Cardiac muscle cell (in vitro differentiated cells and primary cell): ENCODE measurements around the gene LAG3. TPM values are rescaled to one million over a fixed set of nuclear protein-coding genes. Genes with fewer than 3 reads are reported as not detected.

Experiments
- DNase-seq, 2 donors: peaks; one replicate each; pipeline versions ENCODE4 v3.0.0 to v3.0.0-alpha.2; 2010 to 2017; ENCODE audit warnings: low read depth in 1 of 2, low spot score in 1 of 2
- H3K27ac ChIP-seq: fragments of 200-600 bp; sonication (generic); 2 replicates; pipeline ENCODE4 v1.5.1; 2016
- H3K27me3 ChIP-seq: fragments of 200-600 bp; sonication (generic); 2 replicates; pipeline ENCODE4 v1.6.0; 2016; ENCODE audit warnings: control low read depth
- H3K36me3 ChIP-seq: fragments of 200-600 bp; sonication (generic); 2 replicates; pipeline ENCODE4 v1.5.1; 2016; ENCODE audit warnings: control low read depth
- H3K4me1 ChIP-seq: fragments of 200-600 bp; sonication (generic); 2 replicates; pipeline ENCODE4 v1.8.1; 2017; ENCODE audit warnings: low read depth, mild to moderate bottlenecking, mixed run types
- H3K4me3 ChIP-seq: fragments of 200-600 bp; sonication (generic); 2 replicates; pipeline ENCODE4 v1.5.1; 2016; ENCODE audit warnings: mild to moderate bottlenecking
- H3K9me3 ChIP-seq: fragments of 200-600 bp; sonication (generic); 2 replicates; pipeline ENCODE4 v1.5.1; 2017; ENCODE audit warnings: low read depth, mild to moderate bottlenecking, control low read depth
- polyA plus RNA-seq: library from polyadenylated mRNA; unstranded; fragments of >200 nt; fragmentation: Nextera tagmentation; extraction: Ambion mirVana; gene quantifications from 2 replicates; pipeline ENCODE4 v1.2.1, GENCODE V29; 2016
- total RNA-seq: library from RNA; depleted of rRNA; stranded (reverse); fragments of >200 nt; gene quantifications from 2 replicates; pipeline ENCODE4 v1.2.3, GENCODE V29; 2016
- TF ChIP-seq, protein P1 (sequence below): IDR thresholded peaks from 2 replicates; pipeline ENCODE4 v1.5.1; 2012; ENCODE audit warnings: low read depth, mild to moderate bottlenecking, low read length

The LAG3 gene
- total and polyA plus RNA-seq, 2 experiments from 2014 or later = 0.15 TPM; not detected in 1

DNA sequence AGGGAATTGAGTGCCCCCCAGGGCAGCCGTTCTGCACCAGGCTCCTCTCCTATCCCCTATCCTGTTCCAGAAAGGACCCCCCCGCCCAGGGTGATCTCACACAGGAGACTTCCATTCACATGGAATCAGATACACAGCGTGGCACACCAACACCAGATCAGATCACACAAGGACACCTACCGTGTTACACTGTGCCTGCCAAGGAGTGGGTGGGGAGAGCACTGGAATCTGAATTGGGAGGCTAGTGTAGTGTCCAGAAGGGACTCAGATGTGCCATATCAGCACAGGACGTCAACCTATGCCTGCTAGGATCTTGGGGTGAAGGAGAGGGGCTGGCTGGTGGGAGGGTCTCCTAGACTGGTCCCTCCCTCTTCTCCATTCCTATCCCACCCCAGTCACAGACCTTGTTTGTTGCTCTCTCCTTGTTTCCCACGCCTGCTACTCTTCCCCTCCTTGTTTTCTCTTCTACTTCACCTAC lies 3.8 kb upstream of the LAG3 start:
- Histone ChIP-seq H3K9me3 (no peaks in the 10 kb centered on the region), H3K36me3 (no peaks in the 10 kb centered on the region), H3K27ac (peak overlapping the region; percentile 95), H3K4me3 (peak overlapping the region; percentile 93), H3K4me1 (peaks cover 25% of the 10 kb centered on the region), H3K27me3 (peaks cover 17% of the 10 kb centered on the region)
- TF ChIP-seq, protein P1, sequence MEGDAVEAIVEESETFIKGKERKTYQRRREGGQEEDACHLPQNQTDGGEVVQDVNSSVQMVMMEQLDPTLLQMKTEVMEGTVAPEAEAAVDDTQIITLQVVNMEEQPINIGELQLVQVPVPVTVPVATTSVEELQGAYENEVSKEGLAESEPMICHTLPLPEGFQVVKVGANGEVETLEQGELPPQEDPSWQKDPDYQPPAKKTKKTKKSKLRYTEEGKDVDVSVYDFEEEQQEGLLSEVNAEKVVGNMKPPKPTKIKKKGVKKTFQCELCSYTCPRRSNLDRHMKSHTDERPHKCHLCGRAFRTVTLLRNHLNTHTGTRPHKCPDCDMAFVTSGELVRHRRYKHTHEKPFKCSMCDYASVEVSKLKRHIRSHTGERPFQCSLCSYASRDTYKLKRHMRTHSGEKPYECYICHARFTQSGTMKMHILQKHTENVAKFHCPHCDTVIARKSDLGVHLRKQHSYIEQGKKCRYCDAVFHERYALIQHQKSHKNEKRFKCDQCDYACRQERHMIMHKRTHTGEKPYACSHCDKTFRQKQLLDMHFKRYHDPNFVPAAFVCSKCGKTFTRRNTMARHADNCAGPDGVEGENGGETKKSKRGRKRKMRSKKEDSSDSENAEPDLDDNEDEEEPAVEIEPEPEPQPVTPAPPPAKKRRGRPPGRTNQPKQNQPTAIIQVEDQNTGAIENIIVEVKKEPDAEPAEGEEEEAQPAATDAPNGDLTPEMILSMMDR = no peak
- no peak for DNase-seq

DNA sequence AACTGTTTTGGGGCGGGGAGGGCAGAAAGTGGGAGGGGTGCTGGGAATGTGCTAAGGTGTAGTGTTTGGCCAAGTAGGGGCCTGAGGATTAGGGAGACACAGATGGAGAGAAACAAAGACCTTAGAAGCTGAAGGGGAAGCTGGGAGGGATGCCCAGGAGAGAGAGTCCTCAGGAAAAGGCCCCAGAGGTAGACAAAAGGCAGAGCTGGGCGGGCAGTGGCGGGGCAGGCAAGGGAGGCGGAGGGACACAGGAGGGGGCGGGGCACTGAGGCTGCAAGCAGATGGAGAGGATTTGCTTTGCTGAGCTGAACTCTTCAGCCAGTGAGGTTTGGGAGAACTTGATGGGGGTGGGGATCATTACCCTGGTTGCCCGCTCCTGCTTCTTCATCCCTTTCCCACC lies 3.3 kb upstream of the LAG3 start:
- DNase-seq = peak; percentile 52 to 81
- H3K9me3 ChIP-seq = no peaks in the 10 kb centered on the region
- H3K36me3 ChIP-seq = no peaks in the 10 kb centered on the region
- TF ChIP-seq, protein P1 = no peak
- peak overlapping the region; percentile 93 for H3K4me3 ChIP-seq
- H3K27me3 ChIP-seq = peaks cover 22% of the 10 kb centered on the region
- H3K27ac ChIP-seq = peak overlapping the region; percentile 95
- H3K4me1 ChIP-seq = peaks cover 20% of the 10 kb centered on the region

DNA sequence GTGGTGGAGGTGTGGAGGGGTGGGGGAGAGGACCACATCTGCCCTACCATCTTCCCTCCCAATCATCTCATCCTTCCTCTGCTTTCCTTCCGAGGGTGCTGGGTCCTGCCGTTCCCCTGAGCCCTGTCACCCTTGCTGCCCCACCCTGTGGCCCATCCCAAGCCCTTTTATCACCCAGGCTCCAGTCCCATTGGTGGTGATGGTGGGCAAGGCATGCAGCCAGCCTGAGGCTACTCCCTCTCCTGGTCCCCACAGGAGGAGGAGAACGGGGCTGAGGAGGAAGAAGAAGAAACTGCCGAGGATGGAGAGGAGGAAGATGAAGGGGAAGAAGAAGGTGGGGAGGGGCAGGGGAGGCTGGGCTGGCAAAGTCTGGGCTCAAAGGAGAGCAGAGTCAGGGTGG lies 2.7 kb upstream of the LAG3 start:
- no peak overlapping the region for H3K4me3 ChIP-seq
- H3K36me3 ChIP-seq = no peaks in the 10 kb centered on the region
- H3K27ac ChIP-seq = no peak overlapping the region
- peaks cover 19% of the 10 kb centered on the region for H3K4me1 ChIP-seq
- no peak for DNase-seq
- H3K27me3 ChIP-seq = peaks cover 28% of the 10 kb centered on the region
- no peaks in the 10 kb centered on the region for H3K9me3 ChIP-seq
- TF ChIP-seq, protein P1 = no peak

DNA sequence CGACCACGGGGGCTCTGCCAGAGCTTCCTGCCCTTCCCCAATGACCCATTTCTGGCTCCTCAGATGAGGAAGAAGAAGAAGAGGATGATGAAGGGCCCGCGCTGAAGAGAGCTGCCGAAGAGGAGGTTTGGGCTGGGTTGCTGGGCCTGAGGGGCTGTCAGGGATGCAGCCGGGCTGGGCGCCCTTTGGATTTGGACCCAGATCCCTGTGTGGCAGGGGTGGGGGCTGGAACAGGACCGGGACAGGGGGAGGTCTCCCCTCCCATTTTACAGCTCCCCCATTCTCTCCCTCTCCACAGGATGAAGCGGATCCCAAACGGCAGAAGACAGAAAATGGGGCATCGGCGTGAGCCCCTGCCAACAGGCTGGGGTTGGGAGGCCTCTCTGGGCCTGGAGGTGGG lies 2.2 kb upstream of the LAG3 start:
- peaks cover 14% of the 10 kb centered on the region for H3K4me1 ChIP-seq
- no peak for DNase-seq

DNA sequence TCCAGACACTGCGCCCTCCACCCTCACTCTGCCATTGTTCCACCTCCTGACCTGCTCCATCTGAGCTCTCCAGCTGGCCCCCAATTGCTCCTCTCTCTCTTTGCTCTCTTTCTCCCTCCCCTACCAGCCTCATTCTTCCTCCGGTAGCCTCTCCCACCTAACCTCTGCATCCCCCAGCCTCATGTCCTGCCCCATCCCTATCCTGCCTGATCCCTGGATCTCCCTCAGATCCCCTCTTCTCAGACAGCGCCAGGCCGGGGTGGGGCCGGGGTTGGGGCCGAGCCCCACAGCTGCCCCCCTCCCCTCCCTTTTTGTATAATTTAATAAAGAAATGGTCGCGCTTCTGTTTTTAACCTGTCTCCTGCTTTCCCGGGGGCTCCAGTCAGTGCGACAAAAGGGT lies 1.7 kb upstream of the LAG3 start:
- TF ChIP-seq, protein P1 = no peak
- no peaks in the 10 kb centered on the region for H3K9me3 ChIP-seq
- peaks cover 10% of the 10 kb centered on the region for H3K4me1 ChIP-seq
- no peak overlapping the region for H3K27ac ChIP-seq
- peaks cover 29% of the 10 kb centered on the region for H3K27me3 ChIP-seq
- no peak for DNase-seq
- H3K4me3 ChIP-seq = no peak overlapping the region
- no peaks in the 10 kb centered on the region for H3K36me3 ChIP-seq

More for the DNA sequence above, 2.2 kb upstream of the LAG3 start:
- TF ChIP-seq, protein P1 = no peak
- Histone ChIP-seq H3K4me3 (no peak overlapping the region), H3K9me3 (no peaks in the 10 kb centered on the region), H3K36me3 (no peaks in the 10 kb centered on the region), H3K27me3 (peaks cover 29% of the 10 kb centered on the region), H3K27ac (no peak overlapping the region)
